ENCODE data around the gene UGT1A6.

The UGT1A6 gene

DNA sequence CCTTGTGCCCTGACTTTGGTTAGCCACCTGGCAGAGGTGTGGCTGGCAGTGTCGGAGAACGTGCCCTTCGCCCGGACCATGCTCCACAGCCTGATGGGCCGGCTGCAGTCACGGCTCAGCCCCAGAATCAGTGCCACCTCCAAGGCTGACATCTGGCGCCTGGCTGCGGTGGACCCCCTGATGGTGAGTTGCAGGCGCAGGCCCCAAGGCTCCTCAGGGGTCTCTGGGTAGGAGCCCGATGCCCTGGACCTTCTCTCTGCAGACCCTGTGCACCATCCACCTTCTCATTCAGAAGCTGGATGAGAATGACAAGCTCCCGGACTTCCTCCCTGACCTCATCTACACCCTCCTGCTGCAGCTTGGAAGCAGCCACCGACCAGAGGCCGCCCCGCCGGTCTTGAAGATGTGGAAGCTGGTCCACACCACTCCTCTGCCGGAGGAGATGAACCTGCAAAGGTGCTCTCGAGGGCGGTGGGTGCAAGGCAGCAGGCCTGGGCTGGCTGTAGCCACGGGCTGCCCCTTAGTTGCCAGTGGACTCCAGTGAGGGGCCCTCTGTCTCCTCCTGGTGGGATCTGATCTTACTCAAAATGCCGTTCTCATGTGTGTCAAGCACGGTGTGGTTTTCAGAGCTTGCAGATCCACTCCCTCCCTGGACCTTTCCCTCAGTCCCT, 129.5 kb downstream of the UGT1A6 start:
- Histone ChIP-seq H2AFZ (no peak overlapping the region), H3K9me3 (ENCODE audit: control insufficient read depth, low read length) (no peaks in the 10 kb centered on the region), H3K9ac (no peak overlapping the region), H3K4me1 (no peaks in the 10 kb centered on the region), H3K4me2 (ENCODE audit: low read length) (no peak overlapping the region), H3K4me3 (ENCODE audit: low read depth, low read length) (no peak overlapping the region), H3K79me2 (no peaks in the 10 kb centered on the region), H3K27me3 (ENCODE audit: control insufficient read depth, insufficient read depth, low read length) (no peaks in the 10 kb centered on the region), H3K36me3 (ENCODE audit: control insufficient read depth, insufficient read depth, low read length) (no peaks in the 10 kb centered on the region), H3K27ac (no peak overlapping the region)
- TF ChIP-seq, protein P1, sequence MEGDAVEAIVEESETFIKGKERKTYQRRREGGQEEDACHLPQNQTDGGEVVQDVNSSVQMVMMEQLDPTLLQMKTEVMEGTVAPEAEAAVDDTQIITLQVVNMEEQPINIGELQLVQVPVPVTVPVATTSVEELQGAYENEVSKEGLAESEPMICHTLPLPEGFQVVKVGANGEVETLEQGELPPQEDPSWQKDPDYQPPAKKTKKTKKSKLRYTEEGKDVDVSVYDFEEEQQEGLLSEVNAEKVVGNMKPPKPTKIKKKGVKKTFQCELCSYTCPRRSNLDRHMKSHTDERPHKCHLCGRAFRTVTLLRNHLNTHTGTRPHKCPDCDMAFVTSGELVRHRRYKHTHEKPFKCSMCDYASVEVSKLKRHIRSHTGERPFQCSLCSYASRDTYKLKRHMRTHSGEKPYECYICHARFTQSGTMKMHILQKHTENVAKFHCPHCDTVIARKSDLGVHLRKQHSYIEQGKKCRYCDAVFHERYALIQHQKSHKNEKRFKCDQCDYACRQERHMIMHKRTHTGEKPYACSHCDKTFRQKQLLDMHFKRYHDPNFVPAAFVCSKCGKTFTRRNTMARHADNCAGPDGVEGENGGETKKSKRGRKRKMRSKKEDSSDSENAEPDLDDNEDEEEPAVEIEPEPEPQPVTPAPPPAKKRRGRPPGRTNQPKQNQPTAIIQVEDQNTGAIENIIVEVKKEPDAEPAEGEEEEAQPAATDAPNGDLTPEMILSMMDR (IDR thresholded peaks at IDR 0.05): no peak
